HG02884 (cell line): ENCODE results near the gene MEIOB.
"Not testable (repeated sequence)": the region's sequence is repeated elsewhere in the genome, so short reads cannot be mapped to it uniquely, and the experiment has no call there.

Experiments
- ATAC-seq: cut with Tn5 transposase; IDR thresholded peaks from one replicate; pipeline ENCODE4 v1.9.1; 2021; ENCODE audit warnings: mild to moderate bottlenecking, moderate library complexity; ENCODE audit not compliant: unreplicated experiment

MEIOB gene

GRCh38 chr16:1871974-1872635 lies at the start of gene MEIOB:
MEIOB (minus strand) TSS chr16:1872164; CDS start chr16:1868175, 3,989 bp downstream.
- ATAC-seq: no peak

GRCh38 chr16:1920727-1921171 lies 48.8 kb upstream of the MEIOB start:
- no peak for ATAC-seq

- not testable (repeated sequence) for ATAC-seq
These were observed 48.2 kb upstream of the MEIOB start for GRCh38 chr16:1920122-1920521.

- no peak for ATAC-seq
These were observed 47.5 kb upstream of the MEIOB start for GRCh38 chr16:1919327-1919998.

GRCh38 chr16:1918351-1919326 lies 46.7 kb upstream of the MEIOB start, which contains the start of gene HS3ST6:
HS3ST6 (minus strand) TSS chr16:1918415; CDS start chr16:1918323, 92 bp downstream.
- no peak for ATAC-seq

- ATAC-seq: no peak
These were observed 45.8 kb upstream of the MEIOB start for GRCh38 chr16:1917665-1918350.

- no peak for ATAC-seq
These were observed 45.2 kb upstream of the MEIOB start for GRCh38 chr16:1917056-1917664.

- no peak for ATAC-seq
These were observed 44.7 kb upstream of the MEIOB start for GRCh38 chr16:1916640-1916990.

GRCh38 chr16:1915732-1916639 lies 44.0 kb upstream of the MEIOB start:
- ATAC-seq: no peak

- no peak for ATAC-seq
These were observed 43.0 kb upstream of the MEIOB start for GRCh38 chr16:1914988-1915387.

- ATAC-seq: no peak
These were observed 42.2 kb upstream of the MEIOB start for GRCh38 chr16:1914084-1914608.

- ATAC-seq: no peak
These were observed 41.5 kb upstream of the MEIOB start for GRCh38 chr16:1913327-1914083.

- ATAC-seq: no peak
These were observed 40.2 kb upstream of the MEIOB start for GRCh38 chr16:1912215-1912543.

- ATAC-seq: no peak
These were observed 39.7 kb upstream of the MEIOB start for GRCh38 chr16:1911467-1912214.

GRCh38 chr16:1909561-1910231 lies 37.7 kb upstream of the MEIOB start:
- no peak for ATAC-seq

GRCh38 chr16:1908983-1909382 lies 37.0 kb upstream of the MEIOB start:
- no peak for ATAC-seq

GRCh38 chr16:1908184-1908583 lies 36.2 kb upstream of the MEIOB start:
- ATAC-seq: no peak
